ENCODE measurements around the gene SULF2.

The SULF2 gene

DNA sequence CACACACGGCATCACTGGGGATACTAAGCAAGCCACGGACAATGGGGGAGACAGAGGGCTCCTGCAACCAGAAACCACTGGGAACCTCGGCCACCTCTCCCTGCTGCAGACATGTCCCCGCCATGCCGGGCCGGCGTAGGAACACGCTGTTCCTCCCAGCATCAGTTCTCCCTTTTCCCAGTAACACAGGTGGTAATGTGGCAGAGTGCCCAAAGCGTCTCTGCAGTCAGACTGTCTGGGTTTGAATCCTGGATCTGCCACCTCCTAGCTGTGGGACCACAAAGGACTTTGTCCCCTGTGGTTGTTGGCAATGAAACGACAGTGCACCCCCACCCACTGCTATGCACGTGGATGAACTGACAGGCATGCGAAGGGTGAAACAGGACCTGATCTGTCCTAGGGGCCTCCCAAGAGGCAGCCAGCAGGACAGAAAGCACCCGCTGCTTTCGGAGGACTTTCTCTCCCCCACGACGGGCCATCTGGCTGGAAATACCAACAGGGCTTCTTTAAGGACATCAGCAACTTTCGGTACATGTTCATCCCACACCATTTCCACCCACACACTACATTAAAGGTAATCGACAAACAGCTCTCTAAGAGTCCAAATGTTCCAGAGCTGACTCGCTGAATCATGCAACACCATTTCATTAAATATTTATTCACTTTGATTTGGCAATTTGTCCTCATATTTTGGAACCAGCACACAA, 74.1 kb downstream of the SULF2 start:
- Mint-ChIP-seq H3K36me3 (no peaks in the 10 kb centered on the region), H3K4me3 (no peak overlapping the region), H3K9me3 (ENCODE audit: low read depth) (no peaks in the 10 kb centered on the region), H3K4me1 (ENCODE audit: low read depth) (no peaks in the 10 kb centered on the region), H3K27ac (no peak overlapping the region), H3K27me3 (peaks cover 2% of the 10 kb centered on the region)

DNA sequence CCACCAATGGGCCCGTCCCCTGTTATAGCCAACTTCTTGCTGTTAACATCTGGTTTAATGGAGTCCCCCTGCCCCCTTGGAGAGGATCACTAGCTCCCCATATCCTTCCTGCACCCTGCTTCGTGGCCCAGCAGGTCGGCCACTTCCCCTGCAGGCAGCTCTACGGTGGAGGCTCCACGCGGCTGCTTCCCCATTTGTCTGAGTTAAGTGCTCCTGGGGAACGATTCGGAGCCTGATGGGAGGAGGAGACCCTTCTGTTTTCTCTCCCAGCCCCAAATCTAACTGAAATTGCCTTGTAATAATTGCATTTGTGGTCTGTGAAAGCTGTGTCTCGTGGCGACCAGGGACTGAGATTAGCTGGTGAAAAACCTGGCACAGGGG, 74.6 kb downstream of the SULF2 start:
- no peaks in the 10 kb centered on the region for H3K36me3 Mint-ChIP-seq
- H3K9me3 Mint-ChIP-seq (ENCODE audit: low read depth): no peaks in the 10 kb centered on the region
- H3K27ac Mint-ChIP-seq: no peak overlapping the region
- H3K4me3 Mint-ChIP-seq: no peak overlapping the region
- H3K4me1 Mint-ChIP-seq (ENCODE audit: low read depth): no peaks in the 10 kb centered on the region
- H3K27me3 Mint-ChIP-seq: peaks cover 2% of the 10 kb centered on the region

DNA sequence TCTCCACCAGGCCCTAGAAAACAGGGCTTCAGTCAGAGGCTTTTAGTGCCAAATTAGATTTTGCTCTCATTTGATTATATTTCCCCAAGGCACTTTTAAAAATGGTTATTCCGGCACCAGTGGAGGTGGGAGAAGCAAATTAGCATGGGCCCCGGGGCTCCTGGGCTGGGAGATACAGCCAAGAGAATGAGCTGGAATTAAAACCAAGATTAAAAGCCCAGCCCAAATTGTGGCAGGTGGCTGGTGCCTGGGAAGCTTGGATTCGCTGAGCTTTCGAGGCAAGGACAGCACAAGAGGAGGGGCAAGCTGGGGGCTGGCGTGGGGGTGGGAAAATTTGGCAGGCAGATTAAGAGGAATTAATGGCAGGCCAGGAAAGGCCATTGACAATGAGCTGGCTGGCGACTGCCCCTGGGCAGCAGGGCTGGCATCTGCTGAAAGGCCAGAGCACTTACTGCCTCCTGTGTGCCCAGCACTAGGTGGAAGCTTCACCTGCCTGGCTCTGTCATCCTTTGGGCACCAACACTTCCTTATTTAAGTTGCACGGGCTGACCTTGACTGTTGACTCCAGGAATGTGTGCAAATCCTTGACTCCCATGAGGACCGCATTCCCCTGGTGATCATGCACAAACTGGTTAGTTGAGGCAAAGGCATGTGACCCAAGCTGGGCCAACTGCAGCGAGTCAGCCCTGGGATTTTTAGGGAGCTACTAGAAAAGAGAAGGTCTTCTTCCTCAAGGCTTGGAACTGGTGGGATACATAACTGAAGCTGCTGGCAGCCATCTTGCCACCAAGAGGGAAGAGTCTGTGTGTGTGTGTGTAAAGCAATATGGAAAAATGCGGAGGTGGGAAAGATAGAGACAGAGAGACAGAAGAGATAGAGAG, 76.1 kb downstream of the SULF2 start:
- no peak overlapping the region for H3K4me3 Mint-ChIP-seq
- no peak overlapping the region for H3K27ac Mint-ChIP-seq
- H3K36me3 Mint-ChIP-seq: no peaks in the 10 kb centered on the region
- H3K27me3 Mint-ChIP-seq: no peaks in the 10 kb centered on the region
- no peaks in the 10 kb centered on the region for H3K9me3 Mint-ChIP-seq (ENCODE audit: low read depth)
- no peaks in the 10 kb centered on the region for H3K4me1 Mint-ChIP-seq (ENCODE audit: low read depth)

DNA sequence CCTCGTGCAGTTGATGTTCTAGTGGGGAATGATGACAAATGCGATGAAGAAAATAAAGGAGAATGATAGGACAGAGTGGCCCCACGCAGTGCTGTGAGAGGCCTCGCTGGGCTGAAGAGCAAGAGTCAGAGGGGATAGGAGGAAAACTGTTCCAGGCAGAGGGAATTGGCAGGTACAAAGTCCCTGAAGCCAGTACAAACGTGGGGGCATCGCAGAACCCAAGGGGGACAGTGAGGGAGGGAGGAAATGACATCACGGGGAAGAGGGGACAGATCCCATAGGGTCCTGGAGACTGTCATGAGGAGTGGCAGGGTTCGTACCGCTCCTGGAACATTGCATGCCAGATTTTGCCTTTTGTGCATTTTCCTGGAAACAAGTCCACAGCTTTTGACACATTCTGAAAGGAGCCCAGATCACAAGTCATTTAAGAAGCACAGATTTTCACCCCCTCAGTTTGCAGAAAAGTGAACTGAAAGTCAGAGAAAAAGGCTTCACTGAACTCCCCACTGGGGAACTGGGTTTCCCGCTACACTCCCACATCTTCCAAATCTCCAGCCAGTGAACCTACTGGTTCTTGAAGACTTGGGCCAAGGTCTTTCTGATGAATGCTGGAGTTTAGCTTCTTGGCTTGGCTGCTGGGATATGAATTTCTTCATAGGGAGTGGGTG, 77.0 kb downstream of the SULF2 start:
- H3K27ac Mint-ChIP-seq: no peak overlapping the region
- H3K27me3 Mint-ChIP-seq: no peaks in the 10 kb centered on the region
- H3K9me3 Mint-ChIP-seq (ENCODE audit: low read depth): no peaks in the 10 kb centered on the region
- H3K36me3 Mint-ChIP-seq: no peaks in the 10 kb centered on the region
- no peak overlapping the region for H3K4me3 Mint-ChIP-seq
- H3K4me1 Mint-ChIP-seq (ENCODE audit: low read depth): no peaks in the 10 kb centered on the region

DNA sequence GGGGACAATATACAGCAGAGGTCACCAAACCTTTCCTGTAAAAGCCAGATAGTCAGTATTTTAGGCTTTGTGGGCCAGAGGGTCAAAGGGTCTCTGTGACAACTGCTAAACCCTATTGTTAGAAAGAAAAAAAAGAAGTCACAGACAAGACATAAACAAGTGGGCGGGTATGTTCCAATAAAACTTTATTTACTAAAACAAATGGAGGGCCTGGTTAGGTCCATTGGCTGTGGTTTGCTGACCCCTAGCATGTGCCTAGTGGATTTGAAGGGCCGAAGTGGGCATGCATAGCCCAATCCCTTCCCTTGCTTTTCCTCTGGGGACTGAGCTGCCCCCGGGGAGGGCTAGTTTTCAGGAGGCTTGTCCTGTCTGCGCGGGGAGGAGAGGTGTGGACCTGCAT, 78.9 kb downstream of the SULF2 start:
- H3K9me3 Mint-ChIP-seq (ENCODE audit: low read depth): no peaks in the 10 kb centered on the region
- H3K27me3 Mint-ChIP-seq: no peaks in the 10 kb centered on the region
- H3K36me3 Mint-ChIP-seq: no peaks in the 10 kb centered on the region
- H3K4me1 Mint-ChIP-seq (ENCODE audit: low read depth): no peaks in the 10 kb centered on the region
- no peak overlapping the region for H3K4me3 Mint-ChIP-seq
- no peak overlapping the region for H3K27ac Mint-ChIP-seq

DNA sequence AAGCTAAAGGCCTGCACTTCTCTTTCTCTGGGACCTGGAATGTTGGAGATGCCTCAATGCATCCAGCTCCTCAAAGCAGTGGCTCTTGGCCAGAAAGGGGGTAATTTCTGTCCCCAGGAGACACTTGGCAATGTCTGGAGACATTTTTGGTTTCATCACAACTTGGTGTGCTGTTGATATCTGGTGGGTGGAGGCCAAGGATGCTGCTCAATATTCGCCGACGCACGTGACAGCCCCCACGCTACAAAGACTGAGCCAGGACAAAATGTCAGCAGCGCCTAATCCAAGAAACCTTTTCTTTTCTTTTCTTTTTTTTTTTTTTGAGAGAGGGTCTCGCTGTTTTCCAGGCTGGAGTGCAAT, 79.8 kb downstream of the SULF2 start:
- no peak overlapping the region for H3K27ac Mint-ChIP-seq
- no peaks in the 10 kb centered on the region for H3K36me3 Mint-ChIP-seq
- no peaks in the 10 kb centered on the region for H3K4me1 Mint-ChIP-seq (ENCODE audit: low read depth)
- no peak overlapping the region for H3K4me3 Mint-ChIP-seq
- H3K27me3 Mint-ChIP-seq: no peaks in the 10 kb centered on the region
- no peaks in the 10 kb centered on the region for H3K9me3 Mint-ChIP-seq (ENCODE audit: low read depth)

DNA sequence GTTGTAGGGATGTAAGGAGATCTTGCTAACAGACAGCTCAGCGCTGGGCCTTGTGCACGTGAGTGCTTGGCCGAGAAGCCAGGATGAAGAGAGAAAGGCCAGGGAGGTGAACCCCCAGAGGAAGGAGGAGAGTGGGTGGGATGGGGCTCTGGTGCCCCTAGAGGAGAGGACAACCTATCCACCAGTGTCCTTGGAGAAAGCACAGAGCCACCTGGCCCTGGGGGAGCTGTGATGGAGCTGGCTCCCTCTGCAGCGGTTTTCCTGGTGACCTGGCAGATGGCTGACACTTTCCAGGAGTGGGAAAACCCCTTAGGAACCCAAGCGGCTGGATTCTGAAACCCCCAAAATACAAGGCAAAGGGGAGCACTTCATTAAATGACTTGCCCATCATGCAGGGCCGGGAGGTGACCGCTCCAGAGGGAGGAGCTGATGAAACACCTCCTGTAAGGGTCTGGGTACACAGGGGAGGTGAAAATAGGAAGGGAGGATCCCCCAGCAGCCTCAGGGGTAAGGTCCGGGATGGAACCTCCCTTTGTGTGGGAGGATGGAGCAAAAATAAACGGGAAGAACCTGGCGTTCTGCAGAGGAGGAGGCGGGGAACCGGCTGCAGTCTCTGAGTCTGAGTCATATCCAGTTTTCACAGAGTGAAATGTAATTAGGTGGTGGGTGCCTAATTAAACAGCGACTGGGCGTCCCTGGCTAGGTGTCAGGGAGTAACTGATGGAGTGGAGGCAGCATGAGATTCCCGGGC, 80.4 kb downstream of the SULF2 start:
- Mint-ChIP-seq H3K4me1 (ENCODE audit: low read depth) (no peaks in the 10 kb centered on the region), H3K36me3 (no peaks in the 10 kb centered on the region), H3K27ac (peak overlapping the region; percentile 25), H3K4me3 (no peak overlapping the region), H3K9me3 (ENCODE audit: low read depth) (no peaks in the 10 kb centered on the region), H3K27me3 (no peaks in the 10 kb centered on the region)

DNA sequence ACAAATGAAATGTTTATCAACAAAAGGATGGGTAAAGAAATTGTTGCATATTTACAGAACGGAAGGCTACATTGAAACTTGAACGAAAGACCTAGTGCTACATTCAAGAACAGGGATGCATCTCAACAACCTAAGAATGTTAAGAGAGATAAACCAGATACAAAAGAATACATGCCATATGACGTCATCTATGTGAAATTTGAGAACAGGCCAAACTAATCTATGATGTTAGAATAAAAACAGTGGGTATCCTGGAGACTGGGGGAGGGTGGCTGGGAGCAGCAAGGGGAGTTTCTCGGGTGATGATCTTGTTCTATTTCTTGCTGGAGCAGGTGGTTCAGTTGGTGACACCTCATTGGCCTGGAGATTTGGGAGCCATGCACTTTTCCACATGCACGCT, 81.5 kb downstream of the SULF2 start:
- Mint-ChIP-seq H3K27ac (no peak overlapping the region), H3K36me3 (no peaks in the 10 kb centered on the region), H3K4me1 (ENCODE audit: low read depth) (no peaks in the 10 kb centered on the region), H3K27me3 (no peaks in the 10 kb centered on the region), H3K4me3 (no peak overlapping the region), H3K9me3 (ENCODE audit: low read depth) (no peaks in the 10 kb centered on the region)

DNA sequence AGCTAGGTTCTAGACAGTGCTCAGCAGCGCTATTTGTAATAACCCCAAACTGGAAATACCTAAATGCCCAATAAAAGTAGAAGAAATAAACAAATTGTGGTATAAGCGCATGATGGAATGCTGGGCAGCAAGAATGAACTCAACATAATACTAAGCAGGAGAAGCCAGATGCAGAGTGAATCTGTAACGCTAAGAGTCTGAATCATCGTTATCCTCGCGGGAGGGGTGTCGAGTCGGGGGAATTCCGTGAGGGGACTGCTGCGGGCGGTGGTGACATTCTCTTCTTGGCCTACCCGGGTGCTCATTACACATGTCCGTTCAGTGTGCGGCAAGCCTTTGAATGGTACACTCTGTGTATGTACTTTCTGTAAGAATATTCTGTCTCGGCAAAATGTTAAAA, 83.7 kb downstream of the SULF2 start:
- Mint-ChIP-seq H3K36me3 (no peaks in the 10 kb centered on the region), H3K4me3 (no peak overlapping the region), H3K27ac (no peak overlapping the region), H3K27me3 (no peaks in the 10 kb centered on the region), H3K4me1 (ENCODE audit: low read depth) (no peaks in the 10 kb centered on the region), H3K9me3 (ENCODE audit: low read depth) (no peaks in the 10 kb centered on the region)

DNA sequence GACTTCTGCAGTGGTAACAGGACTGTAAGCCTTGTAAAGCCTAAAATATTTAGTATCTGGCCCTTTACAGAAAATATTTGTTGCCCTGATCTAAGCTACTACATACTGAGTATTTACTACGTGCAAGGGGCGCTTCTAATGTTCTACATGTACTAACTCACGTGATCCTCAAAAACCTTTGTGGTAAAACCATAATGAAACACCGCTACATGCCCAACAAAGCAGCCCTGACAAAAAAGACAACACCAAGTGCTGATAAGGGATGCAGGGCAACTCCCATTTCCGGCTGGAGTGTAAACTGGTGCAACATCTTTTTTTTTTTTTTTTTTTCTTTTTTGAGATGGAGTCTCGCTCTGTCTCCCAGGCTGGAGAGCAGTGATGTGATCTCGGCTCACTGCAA, 85.0 kb downstream of the SULF2 start:
- no peaks in the 10 kb centered on the region for H3K9me3 Mint-ChIP-seq (ENCODE audit: low read depth)
- no peaks in the 10 kb centered on the region for H3K27me3 Mint-ChIP-seq
- H3K4me1 Mint-ChIP-seq (ENCODE audit: low read depth): peaks cover 1% of the 10 kb centered on the region
- no peaks in the 10 kb centered on the region for H3K36me3 Mint-ChIP-seq
- no peak overlapping the region for H3K27ac Mint-ChIP-seq
- no peak overlapping the region for H3K4me3 Mint-ChIP-seq

DNA sequence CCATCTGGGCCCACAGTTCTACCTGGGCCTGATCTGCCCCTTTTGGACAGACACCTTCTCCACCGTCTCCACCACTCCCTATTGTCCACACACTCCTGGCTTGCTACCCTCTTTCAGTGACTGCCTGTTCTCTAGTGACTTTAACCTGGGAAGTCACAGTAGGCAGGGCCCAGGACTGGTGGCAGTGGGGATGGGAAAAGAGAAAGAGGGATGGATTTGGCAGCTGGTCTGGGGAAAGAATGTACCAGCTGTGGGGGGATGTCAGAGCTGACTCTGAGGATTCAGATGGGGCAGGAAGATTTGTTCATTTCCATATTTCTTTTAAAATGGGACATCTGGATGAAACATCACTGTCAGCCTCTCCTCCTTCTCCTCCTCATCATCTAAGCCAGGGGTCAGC, 85.5 kb downstream of the SULF2 start:
- no peaks in the 10 kb centered on the region for H3K9me3 Mint-ChIP-seq (ENCODE audit: low read depth)
- no peaks in the 10 kb centered on the region for H3K36me3 Mint-ChIP-seq
- peaks cover 3% of the 10 kb centered on the region for H3K4me1 Mint-ChIP-seq (ENCODE audit: low read depth)
- H3K27ac Mint-ChIP-seq: no peak overlapping the region
- no peak overlapping the region for H3K4me3 Mint-ChIP-seq
- H3K27me3 Mint-ChIP-seq: no peaks in the 10 kb centered on the region

DNA sequence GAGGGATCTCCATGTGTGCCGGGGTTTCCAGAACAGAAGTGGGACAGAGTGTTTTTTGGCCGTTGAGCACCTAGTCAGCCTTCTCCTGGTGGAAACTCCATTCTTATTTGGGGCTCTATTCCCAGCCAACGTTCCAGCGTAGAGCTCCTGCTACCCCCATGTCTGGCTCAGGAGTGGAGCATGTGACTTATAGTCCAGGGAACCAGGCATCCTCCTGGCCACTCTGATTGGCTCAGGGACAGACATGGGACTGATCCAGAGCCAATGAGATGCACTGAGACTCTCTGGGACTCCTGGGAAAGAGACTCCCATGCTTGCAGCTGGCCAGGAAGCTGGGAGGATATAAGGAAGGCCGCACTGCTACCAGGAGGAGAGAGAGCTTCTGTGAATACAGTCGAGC, 87.1 kb downstream of the SULF2 start:
- no peak overlapping the region for H3K27ac Mint-ChIP-seq
- H3K36me3 Mint-ChIP-seq: no peaks in the 10 kb centered on the region
- peaks cover 3% of the 10 kb centered on the region for H3K4me1 Mint-ChIP-seq (ENCODE audit: low read depth)
- no peak overlapping the region for H3K4me3 Mint-ChIP-seq
- no peaks in the 10 kb centered on the region for H3K9me3 Mint-ChIP-seq (ENCODE audit: low read depth)
- no peaks in the 10 kb centered on the region for H3K27me3 Mint-ChIP-seq

DNA sequence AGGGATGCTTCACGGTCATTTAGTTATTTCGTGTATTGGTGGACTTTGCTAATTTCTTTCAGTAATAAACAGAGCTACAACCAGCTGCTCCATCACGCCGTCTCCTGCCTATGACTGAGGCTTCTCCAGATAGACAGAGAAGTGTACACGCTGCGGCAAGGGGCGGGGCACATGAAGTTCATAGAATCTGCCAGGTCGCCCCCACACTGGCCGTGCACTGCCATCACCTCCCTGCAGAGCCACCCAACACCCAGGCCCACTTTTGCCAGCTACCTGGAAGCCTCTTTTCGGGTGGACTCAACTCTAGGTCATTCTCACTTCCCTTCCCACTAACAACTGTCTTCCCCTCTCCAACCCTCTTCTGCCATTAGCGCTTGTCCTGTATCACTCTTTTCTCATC, 88.4 kb downstream of the SULF2 start:
- H3K9me3 Mint-ChIP-seq (ENCODE audit: low read depth): peaks cover 4% of the 10 kb centered on the region
- no peaks in the 10 kb centered on the region for H3K36me3 Mint-ChIP-seq
- no peak overlapping the region for H3K4me3 Mint-ChIP-seq
- H3K4me1 Mint-ChIP-seq (ENCODE audit: low read depth): peaks cover 3% of the 10 kb centered on the region
- no peak overlapping the region for H3K27ac Mint-ChIP-seq
- no peaks in the 10 kb centered on the region for H3K27me3 Mint-ChIP-seq

DNA sequence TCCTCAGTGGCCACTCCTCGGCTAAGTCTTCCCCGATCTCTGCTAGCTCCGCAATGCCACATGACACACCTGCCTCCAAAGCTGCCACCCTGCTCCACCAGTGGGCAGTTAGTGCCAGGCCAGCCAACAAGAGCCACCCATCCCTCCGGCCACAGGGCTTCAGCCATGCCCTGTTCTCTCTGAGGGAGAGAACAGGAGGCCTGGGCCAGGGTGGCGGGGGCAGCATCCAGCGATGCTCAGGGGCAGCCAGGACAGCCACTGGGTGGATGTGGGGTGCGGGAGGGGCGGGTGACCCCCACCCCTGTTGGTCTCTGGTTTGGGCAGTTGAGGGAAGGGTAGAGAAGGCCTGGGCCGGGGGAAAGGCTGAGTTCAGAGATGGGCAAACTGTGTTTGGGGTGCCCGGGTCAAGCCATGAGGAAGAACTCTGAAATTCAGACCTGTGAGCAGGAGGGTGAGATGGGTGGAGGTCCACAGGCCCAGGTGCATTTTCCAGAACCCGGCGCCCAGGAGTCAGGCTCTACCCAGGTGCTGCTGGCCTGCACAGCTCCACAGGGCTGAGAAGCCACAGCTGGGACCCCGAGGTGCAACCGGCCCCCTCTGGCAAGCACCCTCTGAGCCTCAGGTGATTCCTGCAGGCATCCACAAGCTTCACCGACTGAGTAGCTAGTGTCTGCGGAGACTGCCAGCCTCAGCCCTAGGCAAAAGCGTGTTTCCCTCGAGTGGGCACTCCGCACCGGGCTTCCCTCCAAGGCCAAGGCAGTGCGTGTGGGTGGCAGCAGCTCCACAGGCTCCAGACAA, 91.1 kb downstream of the SULF2 start:
- H3K4me3 Mint-ChIP-seq: no peak overlapping the region
- no peaks in the 10 kb centered on the region for H3K27me3 Mint-ChIP-seq
- peaks cover 3% of the 10 kb centered on the region for H3K4me1 Mint-ChIP-seq (ENCODE audit: low read depth)
- no peak overlapping the region for H3K27ac Mint-ChIP-seq
- H3K36me3 Mint-ChIP-seq: peaks cover 8% of the 10 kb centered on the region
- H3K9me3 Mint-ChIP-seq (ENCODE audit: low read depth): peaks cover 10% of the 10 kb centered on the region

Measured in activated naive CD8-positive, alpha-beta T cell (primary cell).